Measurements from ENCODE around the gene STK32C.
A peak's percentile ranks its signal among the peaks of the same experiment; 100 is the strongest.
"Not testable (repeated sequence)": the region's sequence is repeated elsewhere in the genome, so short reads cannot be mapped to it uniquely, and the experiment has no call there.

The STK32C gene

GRCh38 chr10:132338876-132339275 lies 31.1 kb upstream of the STK32C start:
- no peak for DNase-seq (ENCODE audit: low read depth in 2 of 2)

- not testable (repeated sequence) for DNase-seq (ENCODE audit: low read depth in 2 of 2)
Observed at GRCh38 chr10:132337854-132338253, 30.1 kb upstream of the STK32C start.

DNA sequence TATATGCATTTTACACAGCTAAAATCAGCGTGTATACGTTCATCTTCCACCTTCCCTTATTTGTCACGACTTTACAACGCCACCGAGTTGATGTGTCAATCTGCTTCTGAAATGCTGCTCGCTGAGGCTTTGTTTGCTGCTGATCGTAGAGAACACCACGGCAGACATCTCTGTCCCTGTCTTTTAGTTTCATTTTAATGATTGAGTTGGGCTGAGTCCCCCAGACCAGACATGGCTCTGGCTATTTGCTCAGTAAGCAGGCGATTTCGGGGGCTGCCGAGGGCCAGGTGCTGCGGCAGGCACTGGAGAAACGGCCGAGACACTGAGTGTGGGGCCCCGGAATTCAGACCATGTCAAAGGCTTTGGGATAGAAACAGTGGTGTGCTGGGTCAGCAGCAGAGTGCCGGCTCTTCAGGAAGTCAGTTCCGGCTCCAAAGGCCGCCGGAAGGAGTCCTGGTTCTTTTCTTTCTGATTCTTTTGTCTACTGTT lies 29.2 kb upstream of the STK32C start:
- DNase-seq (ENCODE audit: low read depth in 2 of 2) = no peak

- DNase-seq (ENCODE audit: low read depth in 2 of 2) = no peak
Observed at GRCh38 chr10:132336064-132336746, 28.5 kb upstream of the STK32C start.

- no peak for DNase-seq (ENCODE audit: low read depth in 2 of 2)
Observed at GRCh38 chr10:132335189-132336063, 27.7 kb upstream of the STK32C start.

GRCh38 chr10:132334631-132335188 lies 27.0 kb upstream of the STK32C start:
- no peak for DNase-seq (ENCODE audit: low read depth in 2 of 2)

- DNase-seq (ENCODE audit: low read depth in 2 of 2) = no peak
Observed at GRCh38 chr10:132333386-132333785, 25.6 kb upstream of the STK32C start.

DNA sequence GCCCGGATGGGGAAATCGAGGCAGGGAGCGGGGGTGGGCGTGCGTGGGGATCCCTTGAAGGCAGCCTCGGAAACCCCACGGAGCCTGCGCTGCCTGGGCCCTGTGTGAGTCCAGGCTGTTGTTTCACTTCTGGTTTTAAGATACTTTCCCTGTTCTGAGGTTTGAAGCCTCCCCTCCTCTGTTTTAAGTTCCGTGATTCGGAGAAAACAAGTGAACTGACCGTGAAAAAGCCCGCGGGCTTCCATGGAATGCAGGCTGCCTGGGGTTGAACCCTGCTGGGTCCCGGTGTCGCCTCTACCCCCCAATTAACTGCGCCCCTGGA lies 24.6 kb upstream of the STK32C start:
- no peak for DNase-seq (ENCODE audit: low read depth in 2 of 2)

- peak; percentile 99 for DNase-seq (ENCODE audit: low read depth in 2 of 2)
Observed at GRCh38 chr10:132331601-132332432, 24.1 kb upstream of the STK32C start, which contains the start of gene LRRC27. LRRC27 (plus strand) TSS chr10:132332193; CDS start chr10:132333525, 1,332 bp downstream.

DNA sequence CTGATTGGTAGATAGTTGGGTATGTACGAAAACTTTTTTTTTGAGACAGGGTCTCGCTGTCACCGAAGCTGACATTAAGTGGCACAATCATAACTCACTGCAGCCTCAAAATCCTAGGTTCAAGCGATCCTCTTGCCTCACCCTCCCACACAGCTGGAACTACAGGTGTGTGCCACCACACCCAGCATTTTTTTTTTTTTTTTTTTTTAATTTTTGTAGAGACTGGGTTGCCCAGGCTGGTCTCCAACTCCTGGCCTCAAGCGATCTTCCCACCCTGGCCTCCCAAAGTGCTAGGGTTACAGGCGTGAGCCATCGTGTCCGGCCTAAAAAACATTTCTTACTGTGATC lies 22.7 kb upstream of the STK32C start:
- no peak for DNase-seq (ENCODE audit: low read depth in 2 of 2)

DNA sequence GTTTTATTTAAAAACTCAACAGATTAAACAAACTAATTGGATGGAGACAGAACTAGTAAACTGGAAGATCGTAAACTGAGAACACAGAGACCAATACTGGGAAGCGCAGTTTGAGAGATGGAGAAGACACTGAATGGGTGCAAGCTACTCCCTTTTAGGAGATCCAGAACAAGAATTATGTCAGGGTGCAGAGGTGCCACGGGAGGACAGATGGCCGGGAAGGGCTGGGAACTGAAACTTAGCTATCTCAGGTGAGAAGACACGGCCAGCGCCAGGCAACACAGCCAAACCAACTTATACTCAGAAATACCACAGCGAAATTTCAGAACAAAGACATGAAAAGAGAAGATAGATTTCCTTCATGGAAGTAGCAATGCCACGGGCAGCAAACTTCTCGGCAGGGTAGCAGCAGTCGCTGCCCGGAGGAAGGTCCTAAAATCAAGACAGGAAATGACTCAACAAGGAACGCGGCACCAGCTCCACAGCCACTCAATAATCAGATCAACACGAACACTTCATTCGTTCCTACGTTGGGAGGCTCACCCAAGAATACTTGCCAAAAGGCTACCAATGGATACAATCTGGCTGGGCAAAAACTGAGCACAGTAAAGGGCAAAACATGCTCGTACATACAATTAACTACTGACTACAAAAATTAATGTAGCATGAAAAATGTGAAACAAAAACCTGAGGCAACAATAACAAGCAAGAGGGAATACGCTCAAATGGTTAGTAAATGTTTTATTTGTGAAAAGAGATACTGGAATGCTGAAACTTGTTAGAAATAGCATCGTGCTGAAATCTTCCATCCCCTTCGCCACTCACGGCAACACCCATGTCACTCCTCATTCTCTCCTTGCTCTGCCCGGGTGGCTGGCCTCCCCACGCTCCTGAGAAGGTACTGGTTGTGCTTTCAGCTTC lies 22.1 kb upstream of the STK32C start:
- no peak for DNase-seq (ENCODE audit: low read depth in 2 of 2)

DNA sequence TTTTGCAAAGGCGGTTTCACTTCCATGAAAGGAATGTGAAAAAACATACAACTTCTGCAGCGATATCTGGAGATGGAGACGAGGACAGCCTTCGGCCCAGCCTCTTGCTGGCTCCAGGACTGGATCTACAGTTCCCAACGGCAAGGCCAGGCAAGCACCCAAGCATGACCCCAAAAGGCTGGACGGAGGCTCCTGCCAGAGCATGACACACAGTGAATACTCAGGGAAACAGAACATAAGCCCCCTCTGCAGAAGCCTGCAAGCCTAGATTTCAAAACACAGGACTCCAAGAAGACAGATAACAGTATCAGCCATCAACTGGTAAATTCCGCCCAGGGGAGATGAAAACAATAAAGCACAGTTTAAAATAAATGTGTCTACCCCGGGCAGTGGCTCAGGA lies 21.0 kb upstream of the STK32C start:
- no peak for DNase-seq (ENCODE audit: low read depth in 2 of 2)

- DNase-seq (ENCODE audit: low read depth in 2 of 2) = no peak
Observed at GRCh38 chr10:132328106-132328505, 20.4 kb upstream of the STK32C start.

- no peak for DNase-seq (ENCODE audit: low read depth in 2 of 2)
Observed at GRCh38 chr10:132326925-132327324, 19.2 kb upstream of the STK32C start.

GRCh38 chr10:132326344-132326889 lies 18.7 kb upstream of the STK32C start:
- DNase-seq (ENCODE audit: low read depth in 2 of 2) = no peak

DNA sequence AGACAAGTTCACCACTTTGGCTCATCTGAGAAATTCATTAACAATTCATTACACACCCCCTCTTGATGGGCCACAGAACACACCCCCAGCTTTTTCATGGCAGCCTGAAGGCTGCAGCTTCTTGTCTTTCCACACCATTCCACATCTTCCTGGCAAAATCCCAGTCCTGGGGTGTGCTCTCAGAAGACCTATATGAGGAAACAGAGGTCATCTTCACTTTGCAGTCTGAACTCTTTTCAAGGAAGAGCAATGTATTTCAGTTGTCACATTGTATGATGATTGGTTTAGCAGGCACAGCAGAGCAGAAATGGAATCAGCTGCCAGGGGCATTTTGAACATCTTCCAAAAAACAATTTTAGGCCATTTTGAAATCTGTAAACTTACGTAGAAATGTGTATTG lies 16.4 kb upstream of the STK32C start:
- DNase-seq (ENCODE audit: low read depth in 2 of 2) = no peak

DNA sequence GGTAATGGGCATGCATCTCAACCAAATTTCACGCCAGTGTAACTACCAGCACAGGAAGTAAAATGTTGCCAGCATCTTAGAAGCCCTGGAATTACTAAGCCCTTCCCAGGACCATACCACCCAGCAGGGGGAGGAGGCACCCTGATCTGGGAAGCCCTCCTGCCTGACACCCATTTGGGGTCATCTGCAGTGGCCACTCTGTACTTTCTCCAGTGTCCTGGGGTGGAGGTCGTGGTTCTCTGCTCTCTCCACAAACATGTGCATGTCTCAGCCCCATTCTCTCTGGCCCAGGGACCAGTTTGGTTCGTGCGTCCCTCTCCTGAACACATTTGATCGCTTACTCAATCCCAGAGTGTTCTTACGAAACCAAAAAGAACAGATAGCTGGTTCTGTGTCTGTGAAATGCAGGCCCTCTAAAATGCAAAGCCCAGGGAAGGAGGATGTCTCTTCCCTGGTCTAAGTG lies 14.9 kb upstream of the STK32C start:
- no peak for DNase-seq (ENCODE audit: low read depth in 2 of 2)

GRCh38 chr10:132321726-132322125 lies 14.0 kb upstream of the STK32C start:
- DNase-seq (ENCODE audit: low read depth in 2 of 2) = no peak

DNA sequence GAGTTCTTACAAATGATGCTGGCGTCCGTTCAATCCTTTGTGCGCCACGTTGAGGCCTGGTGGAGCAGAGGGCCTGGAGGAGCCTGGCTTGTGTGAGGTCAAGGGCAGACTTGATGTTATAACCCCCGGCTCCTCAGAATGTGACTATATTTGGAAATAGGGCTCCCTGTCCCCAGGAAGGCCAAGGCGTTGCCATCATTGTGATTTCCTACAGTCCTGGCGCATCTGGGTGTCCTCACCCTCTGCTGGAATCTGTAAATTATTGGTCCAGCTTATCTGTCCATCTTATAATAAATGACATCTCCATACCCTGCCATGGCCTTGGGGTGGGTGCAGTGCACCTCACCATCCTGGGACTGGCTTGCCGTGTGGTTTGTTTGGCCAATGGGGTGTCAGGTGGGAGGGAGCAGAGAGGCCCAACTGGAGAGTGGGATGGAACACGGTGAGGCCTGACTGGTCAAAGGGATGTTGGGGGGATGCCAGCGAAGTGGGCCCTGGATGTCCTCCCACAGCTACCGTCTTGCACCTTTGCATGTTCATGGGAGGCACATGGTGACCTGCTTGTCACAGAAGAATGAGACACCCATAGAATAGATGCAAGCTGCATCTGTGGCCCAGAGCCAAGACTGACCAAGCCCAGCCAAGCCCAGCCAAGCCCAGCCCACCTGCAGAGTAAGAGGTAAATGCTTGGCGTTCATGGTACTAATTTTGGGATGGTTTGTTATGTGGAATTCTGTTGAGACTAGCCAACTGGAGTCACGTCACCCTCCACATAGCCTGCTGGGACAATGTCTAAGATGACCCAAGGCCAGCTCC lies 13.1 kb upstream of the STK32C start:
- no peak for DNase-seq (ENCODE audit: low read depth in 2 of 2)
